Measurements from ENCODE around the gene GPR17. TPM values are rescaled to one million over a fixed set of nuclear protein-coding genes. Genes with fewer than 3 reads are reported as not detected.

Gene GPR17
- total RNA-seq, 2 experiments from 2014 or later, result not detected

- Mint-ChIP-seq H3K9me3 (ENCODE audit: insufficient read depth) (no peaks in the 10 kb centered on the region), H3K36me3 (ENCODE audit: low read depth) (no peaks in the 10 kb centered on the region), H3K27ac (no peak overlapping the region), H3K4me3 (no peak overlapping the region), H3K27me3 (ENCODE audit: low read depth) (no peaks in the 10 kb centered on the region), H3K4me1 (ENCODE audit: low read depth) (peaks cover 18% of the 10 kb centered on the region)
- ChIA-PET CTCF (interaction anchor here (0.9 to 9.1 kb wide), 3 partner anchors 8 to 56 kb away, joined by 4 to 174 read pairs (median 25); no protein-coding TSS in a partner anchor), POLR2A (interaction anchor here (1.2 kb wide), 1 partner anchor 57 kb away, joined by 5 read pairs; no protein-coding TSS in a partner anchor)
- ATAC-seq (no peak), DNase-seq (no peak)
Measured at GRCh38 chr2:127648321-127648720, 2.4 kb downstream of the GPR17 start.

- CTCF ChIA-PET, result interaction anchor here (0.9 to 9.1 kb wide), 13 partner anchors 9 to 145 kb away, joined by 3 to 174 read pairs (median 5); partner anchors contain the start of gene IWS1
- POLR2A ChIA-PET, result interaction anchor here (1.2 to 1.9 kb wide), 2 partner anchors 8 to 58 kb away, joined by 5 read pairs; no protein-coding TSS in a partner anchor
- peaks cover 18% of the 10 kb centered on the region for H3K4me1 Mint-ChIP-seq (ENCODE audit: low read depth)
- ATAC-seq (peak; percentile 12), DNase-seq (no peak)
- H3K36me3 Mint-ChIP-seq (ENCODE audit: low read depth), result no peaks in the 10 kb centered on the region
- H3K27ac Mint-ChIP-seq, result peak overlapping the region; percentile 64
- no peak overlapping the region for H3K4me3 Mint-ChIP-seq
- no peaks in the 10 kb centered on the region for H3K9me3 Mint-ChIP-seq (ENCODE audit: insufficient read depth)
- no peaks in the 10 kb centered on the region for H3K27me3 Mint-ChIP-seq (ENCODE audit: low read depth)
Measured at GRCh38 chr2:127649100-127649611, 3.2 kb downstream of the GPR17 start.

- Mint-ChIP-seq H3K27ac (peak overlapping the region; percentile 64), H3K27me3 (ENCODE audit: low read depth) (no peaks in the 10 kb centered on the region), H3K9me3 (ENCODE audit: insufficient read depth) (no peaks in the 10 kb centered on the region), H3K4me3 (peak overlapping the region; percentile 38), H3K4me1 (ENCODE audit: low read depth) (peaks cover 18% of the 10 kb centered on the region), H3K36me3 (ENCODE audit: low read depth) (no peaks in the 10 kb centered on the region)
- ChIA-PET POLR2A (interaction anchor here (0.7 to 1.9 kb wide), 2 partner anchors 8 to 59 kb away, joined by 3 to 5 read pairs; no protein-coding TSS in a partner anchor), CTCF (interaction anchor here (0.6 to 9.1 kb wide), 19 partner anchors 8 to 605 kb away, joined by 3 to 174 read pairs (median 5); partner anchors contain the start of genes IWS1 and LIMS2)
- peak; percentile 91 for DNase-seq
- ATAC-seq, result peak; percentile 87
Measured at GRCh38 chr2:127649684-127650040, 3.7 kb downstream of the GPR17 start.

DNA sequence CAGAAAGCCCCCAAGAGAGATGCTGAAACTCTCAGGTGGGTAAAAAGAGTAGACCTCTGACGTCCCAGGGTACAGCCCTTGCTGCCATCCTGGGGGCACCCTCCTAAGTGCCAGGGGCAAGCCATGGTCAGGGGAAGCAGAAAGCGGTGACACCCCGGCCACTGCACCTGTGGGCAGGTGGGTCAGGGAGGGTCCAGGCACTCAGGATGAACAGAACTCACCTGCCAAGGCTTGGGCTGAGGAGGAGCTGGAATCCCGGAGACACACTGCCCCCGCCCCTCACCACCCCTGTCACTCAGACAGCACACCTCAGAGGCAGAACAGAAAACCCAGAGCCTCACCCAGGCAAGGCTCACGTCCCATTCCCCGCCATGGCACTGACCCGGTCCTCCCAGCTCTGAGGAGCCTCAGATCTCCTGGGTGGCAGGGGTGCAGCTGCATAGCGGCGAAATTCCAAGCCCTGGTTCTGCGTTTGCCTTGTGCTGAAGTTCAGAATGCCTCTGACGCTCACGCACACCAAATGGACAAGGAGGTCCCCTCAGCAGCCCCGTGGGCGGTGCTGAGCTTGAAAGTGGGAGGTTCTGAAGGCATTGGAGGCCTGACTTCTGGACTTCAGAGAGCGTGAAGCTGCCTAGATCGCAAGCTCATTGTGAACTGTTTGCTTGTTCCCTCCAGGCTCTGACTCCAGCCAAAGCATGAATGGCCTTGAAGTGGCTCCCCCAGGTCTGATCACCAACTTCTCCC is 4.3 kb downstream of the GPR17 start:
- Mint-ChIP-seq H3K27ac (no peak overlapping the region), H3K4me3 (no peak overlapping the region), H3K4me1 (ENCODE audit: low read depth) (peaks cover 18% of the 10 kb centered on the region), H3K27me3 (ENCODE audit: low read depth) (no peaks in the 10 kb centered on the region), H3K36me3 (ENCODE audit: low read depth) (no peaks in the 10 kb centered on the region), H3K9me3 (ENCODE audit: insufficient read depth) (no peaks in the 10 kb centered on the region)
- no peak for DNase-seq
- ChIA-PET CTCF (interaction anchor here (0.6 to 9.1 kb wide), 20 partner anchors 8 to 604 kb away, joined by 3 to 174 read pairs (median 4); partner anchors contain the start of genes IWS1 and LIMS2), POLR2A (interaction anchor here (0.7 to 1.9 kb wide), 3 partner anchors 9 to 59 kb away, joined by 3 to 5 read pairs (median 4); no protein-coding TSS in a partner anchor)
- no peak for ATAC-seq

DNA sequence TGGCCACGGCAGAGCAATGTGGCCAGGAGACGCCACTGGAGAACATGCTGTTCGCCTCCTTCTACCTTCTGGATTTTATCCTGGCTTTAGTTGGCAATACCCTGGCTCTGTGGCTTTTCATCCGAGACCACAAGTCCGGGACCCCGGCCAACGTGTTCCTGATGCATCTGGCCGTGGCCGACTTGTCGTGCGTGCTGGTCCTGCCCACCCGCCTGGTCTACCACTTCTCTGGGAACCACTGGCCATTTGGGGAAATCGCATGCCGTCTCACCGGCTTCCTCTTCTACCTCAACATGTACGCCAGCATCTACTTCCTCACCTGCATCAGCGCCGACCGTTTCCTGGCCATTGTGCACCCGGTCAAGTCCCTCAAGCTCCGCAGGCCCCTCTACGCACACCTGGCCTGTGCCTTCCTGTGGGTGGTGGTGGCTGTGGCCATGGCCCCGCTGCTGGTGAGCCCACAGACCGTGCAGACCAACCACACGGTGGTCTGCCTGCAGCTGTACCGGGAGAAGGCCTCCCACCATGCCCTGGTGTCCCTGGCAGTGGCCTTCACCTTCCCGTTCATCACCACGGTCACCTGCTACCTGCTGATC is 4.9 kb downstream of the GPR17 start:
- no peaks in the 10 kb centered on the region for H3K27me3 Mint-ChIP-seq (ENCODE audit: low read depth)
- ChIA-PET POLR2A (interaction anchor here (0.7 to 1.9 kb wide), 2 partner anchors 9 to 60 kb away, joined by 4 to 5 read pairs; no protein-coding TSS in a partner anchor), CTCF (interaction anchor here (0.7 to 9.1 kb wide), 12 partner anchors 10 to 147 kb away, joined by 3 to 174 read pairs (median 5); partner anchors contain the start of gene LIMS2)
- H3K9me3 Mint-ChIP-seq (ENCODE audit: insufficient read depth), result no peaks in the 10 kb centered on the region
- ATAC-seq, result no peak
- no peak overlapping the region for H3K27ac Mint-ChIP-seq
- no peaks in the 10 kb centered on the region for H3K36me3 Mint-ChIP-seq (ENCODE audit: low read depth)
- H3K4me3 Mint-ChIP-seq, result no peak overlapping the region
- no peak for DNase-seq
- H3K4me1 Mint-ChIP-seq (ENCODE audit: low read depth), result peaks cover 18% of the 10 kb centered on the region

GRCh38 chr2:127651381-127651809 is 5.4 kb downstream of the GPR17 start:
- H3K4me1 Mint-ChIP-seq (ENCODE audit: low read depth), result peaks cover 18% of the 10 kb centered on the region
- H3K27me3 Mint-ChIP-seq (ENCODE audit: low read depth), result no peaks in the 10 kb centered on the region
- ATAC-seq (no peak), DNase-seq (no peak)
- ChIA-PET CTCF (interaction anchor here (9.1 kb wide), 1 partner anchor 59 kb away, joined by 174 read pairs; no protein-coding TSS in a partner anchor), POLR2A (no interaction called here)
- H3K27ac Mint-ChIP-seq, result no peak overlapping the region
- H3K9me3 Mint-ChIP-seq (ENCODE audit: insufficient read depth), result no peaks in the 10 kb centered on the region
- H3K4me3 Mint-ChIP-seq, result no peak overlapping the region
- H3K36me3 Mint-ChIP-seq (ENCODE audit: low read depth), result no peaks in the 10 kb centered on the region

DNA sequence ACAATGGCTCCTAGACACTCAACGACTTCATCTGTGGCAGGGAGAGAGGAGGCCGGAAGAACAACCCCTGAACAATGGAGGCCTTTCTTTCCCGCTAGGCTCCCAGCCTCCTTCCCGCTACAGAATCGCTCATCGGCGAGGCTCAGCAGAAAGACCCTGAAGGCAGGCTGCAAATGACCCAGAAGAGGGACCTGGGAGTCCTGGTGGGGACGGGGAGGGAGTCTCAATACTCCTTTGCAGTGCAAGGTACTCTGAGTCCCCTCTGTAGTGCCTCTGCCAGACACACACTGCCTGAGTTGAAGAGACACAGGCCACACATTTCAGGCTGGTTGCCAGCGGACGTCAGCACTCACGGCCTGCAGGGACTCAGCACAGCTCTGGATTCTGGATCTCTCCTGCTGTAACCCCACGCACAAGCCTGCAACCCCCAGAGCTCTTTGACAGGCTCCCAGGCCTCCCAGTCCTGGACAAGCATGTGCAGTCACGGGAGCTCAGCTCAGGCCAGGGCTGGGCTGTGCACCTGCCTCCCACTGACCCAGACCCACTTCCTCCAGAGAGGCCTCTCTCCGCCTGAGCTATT is 6.1 kb downstream of the GPR17 start:
- H3K4me3 Mint-ChIP-seq, result no peak overlapping the region
- CTCF ChIA-PET, result interaction anchor here (1.1 to 9.1 kb wide), 2 partner anchors 60 to 78 kb away, joined by 3 to 174 read pairs; no protein-coding TSS in a partner anchor
- POLR2A ChIA-PET, result interaction anchor here (0.7 kb wide), 1 partner anchor 157 kb away, joined by 3 read pairs; no protein-coding TSS in a partner anchor
- no peaks in the 10 kb centered on the region for H3K9me3 Mint-ChIP-seq (ENCODE audit: insufficient read depth)
- no peaks in the 10 kb centered on the region for H3K36me3 Mint-ChIP-seq (ENCODE audit: low read depth)
- DNase-seq (no peak), ATAC-seq (no peak)
- no peaks in the 10 kb centered on the region for H3K27me3 Mint-ChIP-seq (ENCODE audit: low read depth)
- H3K4me1 Mint-ChIP-seq (ENCODE audit: low read depth), result peaks cover 16% of the 10 kb centered on the region
- H3K27ac Mint-ChIP-seq, result no peak overlapping the region

DNA sequence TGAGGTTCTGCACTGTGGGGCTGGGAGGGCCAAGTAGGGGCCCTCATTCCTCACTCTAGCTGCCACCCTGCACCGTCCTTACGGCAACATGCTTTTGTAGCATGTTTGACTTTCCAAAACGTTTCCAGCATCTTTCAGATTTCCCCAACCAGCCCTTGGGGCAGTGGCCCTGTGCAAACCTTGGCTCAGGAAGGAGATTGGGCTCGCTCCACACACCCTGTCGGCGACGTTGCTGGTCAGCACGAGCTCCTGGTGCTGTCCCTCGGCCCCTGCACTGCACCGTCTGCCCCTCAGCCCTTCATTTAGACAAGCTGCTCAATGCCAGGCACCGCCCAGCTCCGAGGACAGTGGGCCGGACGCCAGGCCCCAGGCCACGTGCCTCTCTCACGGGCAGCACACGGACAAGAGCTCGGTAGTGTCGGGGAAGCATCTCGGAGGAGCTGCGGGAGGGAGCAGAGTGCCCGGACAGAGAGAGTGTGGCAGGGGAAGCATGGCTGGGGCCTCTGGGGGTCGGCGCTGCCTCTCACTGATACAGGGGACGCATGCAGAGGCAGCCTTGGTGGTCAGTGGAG is 6.9 kb downstream of the GPR17 start:
- CTCF ChIA-PET, result interaction anchor here (1.1 to 9.1 kb wide), 2 partner anchors 61 to 78 kb away, joined by 3 to 174 read pairs; no protein-coding TSS in a partner anchor
- DNase-seq (no peak), ATAC-seq (no peak)

DNA sequence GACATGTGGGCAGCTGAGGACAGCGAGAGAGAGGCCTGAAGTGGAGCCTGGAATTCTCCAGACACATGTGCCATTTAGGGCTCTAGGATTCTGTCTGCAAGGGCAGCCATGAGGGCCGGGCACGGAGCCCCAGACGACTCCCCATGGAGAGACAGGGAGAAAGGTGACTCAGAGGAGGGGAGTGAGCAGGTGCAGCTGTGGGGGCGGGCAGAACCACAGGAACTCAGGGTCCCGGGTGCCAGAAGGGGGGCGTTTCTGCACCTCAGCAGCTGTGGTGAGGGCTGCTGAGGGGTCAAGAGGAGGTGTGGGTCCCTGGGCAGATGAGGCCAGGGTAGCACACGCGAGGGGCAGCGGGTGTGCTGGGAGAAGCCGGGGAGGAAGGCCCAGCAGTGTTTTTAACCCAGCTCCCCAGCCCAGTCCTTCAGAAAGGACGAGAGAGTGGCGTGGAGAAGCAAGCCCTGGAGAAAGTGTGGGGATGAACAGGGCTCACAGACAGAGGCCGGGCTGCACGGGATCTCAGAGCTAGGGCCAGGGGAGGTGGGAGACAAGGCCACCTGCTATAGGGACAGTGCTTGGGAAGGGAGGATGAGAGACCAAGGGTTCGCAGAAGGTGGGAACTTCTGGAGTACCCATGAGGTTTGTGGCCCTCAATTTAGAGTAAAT is 7.6 kb downstream of the GPR17 start:
- Mint-ChIP-seq H3K9me3 (ENCODE audit: insufficient read depth) (no peaks in the 10 kb centered on the region), H3K4me1 (ENCODE audit: low read depth) (peaks cover 8% of the 10 kb centered on the region), H3K4me3 (no peak overlapping the region)

More for the DNA sequence above, 6.9 kb downstream of the GPR17 start:
- Mint-ChIP-seq H3K27ac (no peak overlapping the region), H3K4me1 (ENCODE audit: low read depth) (peaks cover 14% of the 10 kb centered on the region), H3K27me3 (ENCODE audit: low read depth) (no peaks in the 10 kb centered on the region), H3K36me3 (ENCODE audit: low read depth) (no peaks in the 10 kb centered on the region), H3K4me3 (no peak overlapping the region), H3K9me3 (ENCODE audit: insufficient read depth) (no peaks in the 10 kb centered on the region)
- POLR2A ChIA-PET, result interaction anchor here (0.7 kb wide), 1 partner anchor 158 kb away, joined by 3 read pairs; no protein-coding TSS in a partner anchor

GRCh38 chr2:127654084-127654837 is 8.3 kb downstream of the GPR17 start:
- ChIA-PET CTCF (interaction anchor here (9.1 kb wide), 1 partner anchor 62 kb away, joined by 174 read pairs; no protein-coding TSS in a partner anchor), POLR2A (interaction anchor here (1.0 kb wide), 1 partner anchor 13 kb away, joined by 3 read pairs; no protein-coding TSS in a partner anchor)
- ATAC-seq (no peak), DNase-seq (no peak)
- peaks cover 6% of the 10 kb centered on the region for H3K4me1 Mint-ChIP-seq (ENCODE audit: low read depth)
- no peaks in the 10 kb centered on the region for H3K9me3 Mint-ChIP-seq (ENCODE audit: insufficient read depth)
- H3K27me3 Mint-ChIP-seq (ENCODE audit: low read depth), result no peaks in the 10 kb centered on the region
- no peaks in the 10 kb centered on the region for H3K36me3 Mint-ChIP-seq (ENCODE audit: low read depth)
- no peak overlapping the region for H3K27ac Mint-ChIP-seq
- H3K4me3 Mint-ChIP-seq, result no peak overlapping the region

More for the DNA sequence above, 7.6 kb downstream of the GPR17 start:
- ChIA-PET CTCF (interaction anchor here (9.1 kb wide), 1 partner anchor 61 kb away, joined by 174 read pairs; no protein-coding TSS in a partner anchor), POLR2A (interaction anchor here (1.0 kb wide), 1 partner anchor 12 kb away, joined by 3 read pairs; no protein-coding TSS in a partner anchor)
- no peaks in the 10 kb centered on the region for H3K27me3 Mint-ChIP-seq (ENCODE audit: low read depth)
- ATAC-seq, result no peak
- no peaks in the 10 kb centered on the region for H3K36me3 Mint-ChIP-seq (ENCODE audit: low read depth)
- DNase-seq, result no peak
- H3K27ac Mint-ChIP-seq, result no peak overlapping the region
